ENCODE data around the gene GRK1.

DNA sequence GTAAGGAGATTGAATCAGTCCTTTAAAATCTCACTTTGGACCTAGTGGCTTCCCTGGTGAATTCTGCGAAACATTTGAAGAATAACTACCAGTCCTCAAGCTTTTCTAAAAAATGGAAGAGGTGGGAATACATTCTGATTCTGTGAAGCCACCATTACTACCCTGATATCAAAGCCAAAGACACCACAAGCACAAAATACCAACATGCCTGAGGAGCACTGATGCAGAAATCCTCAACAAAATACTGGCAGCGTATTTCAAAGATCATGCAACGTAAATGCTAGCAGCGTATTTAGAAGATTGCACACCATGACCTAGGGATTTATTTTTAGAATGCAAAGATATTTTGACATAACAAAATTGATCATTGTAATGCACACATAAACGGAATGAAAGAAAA, 23.4 kb upstream of the GRK1 start:
- TF ChIP-seq, protein P1, sequence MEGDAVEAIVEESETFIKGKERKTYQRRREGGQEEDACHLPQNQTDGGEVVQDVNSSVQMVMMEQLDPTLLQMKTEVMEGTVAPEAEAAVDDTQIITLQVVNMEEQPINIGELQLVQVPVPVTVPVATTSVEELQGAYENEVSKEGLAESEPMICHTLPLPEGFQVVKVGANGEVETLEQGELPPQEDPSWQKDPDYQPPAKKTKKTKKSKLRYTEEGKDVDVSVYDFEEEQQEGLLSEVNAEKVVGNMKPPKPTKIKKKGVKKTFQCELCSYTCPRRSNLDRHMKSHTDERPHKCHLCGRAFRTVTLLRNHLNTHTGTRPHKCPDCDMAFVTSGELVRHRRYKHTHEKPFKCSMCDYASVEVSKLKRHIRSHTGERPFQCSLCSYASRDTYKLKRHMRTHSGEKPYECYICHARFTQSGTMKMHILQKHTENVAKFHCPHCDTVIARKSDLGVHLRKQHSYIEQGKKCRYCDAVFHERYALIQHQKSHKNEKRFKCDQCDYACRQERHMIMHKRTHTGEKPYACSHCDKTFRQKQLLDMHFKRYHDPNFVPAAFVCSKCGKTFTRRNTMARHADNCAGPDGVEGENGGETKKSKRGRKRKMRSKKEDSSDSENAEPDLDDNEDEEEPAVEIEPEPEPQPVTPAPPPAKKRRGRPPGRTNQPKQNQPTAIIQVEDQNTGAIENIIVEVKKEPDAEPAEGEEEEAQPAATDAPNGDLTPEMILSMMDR (IDR thresholded peaks at IDR 0.05), result no peak
- TF ChIP-seq EP300 (IDR thresholded peaks at IDR 0.05; ENCODE audit: low read depth) (no peak), POLR2AphosphoS5 (IDR thresholded peaks at IDR 0.05) (no peak), POLR2A (IDR thresholded peaks at IDR 0.05) (no peak)
